Inflammatory macrophage treated with lipopolysaccharide for 1 hour (primary cell): ENCODE data around the gene ZBTB38.

ENCODE experiments used
- DNase-seq, 2 donors: peaks; one replicate each; pipeline ENCODE4 v3.0.0-alpha.2; 2020 to 2022

The ZBTB38 gene

DNA sequence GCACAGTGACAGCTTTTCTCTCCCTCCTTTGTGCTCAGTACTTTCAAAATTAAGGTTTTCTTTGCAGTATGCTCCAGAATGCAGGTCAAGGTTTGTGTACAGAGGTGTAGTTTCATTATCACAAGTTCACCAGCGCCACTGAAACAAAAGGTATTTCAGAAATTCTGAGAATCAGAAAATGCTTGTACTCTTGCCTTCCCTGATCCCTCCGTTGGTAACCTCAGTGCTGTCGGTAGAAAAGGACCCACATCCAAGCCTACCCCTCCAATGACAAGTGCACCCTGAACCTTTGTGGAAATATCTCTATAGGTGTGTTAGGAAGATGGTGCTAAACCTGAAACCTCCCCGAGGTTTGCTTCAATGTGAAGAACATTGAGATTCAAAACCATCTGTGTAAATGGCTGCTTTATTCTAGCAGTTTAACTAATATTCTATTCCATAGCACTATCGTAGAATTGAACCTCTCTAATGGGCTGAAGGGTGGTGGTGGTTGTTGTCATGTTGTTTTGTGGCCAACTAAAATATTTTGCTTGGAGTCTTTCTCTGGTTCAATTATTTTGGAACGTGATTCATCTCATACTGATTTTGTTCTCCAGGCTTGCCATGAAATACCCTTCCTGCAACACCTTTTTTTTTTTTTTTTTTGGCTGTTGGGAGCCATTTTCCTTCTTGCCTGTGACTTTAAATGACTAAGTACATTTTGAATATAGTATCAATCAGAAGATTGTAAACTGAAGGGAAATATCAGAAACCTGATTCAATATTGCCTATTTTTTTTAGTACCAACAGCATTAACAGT, 20.7 kb downstream of the ZBTB38 start:
- DNase-seq = no peak

DNA sequence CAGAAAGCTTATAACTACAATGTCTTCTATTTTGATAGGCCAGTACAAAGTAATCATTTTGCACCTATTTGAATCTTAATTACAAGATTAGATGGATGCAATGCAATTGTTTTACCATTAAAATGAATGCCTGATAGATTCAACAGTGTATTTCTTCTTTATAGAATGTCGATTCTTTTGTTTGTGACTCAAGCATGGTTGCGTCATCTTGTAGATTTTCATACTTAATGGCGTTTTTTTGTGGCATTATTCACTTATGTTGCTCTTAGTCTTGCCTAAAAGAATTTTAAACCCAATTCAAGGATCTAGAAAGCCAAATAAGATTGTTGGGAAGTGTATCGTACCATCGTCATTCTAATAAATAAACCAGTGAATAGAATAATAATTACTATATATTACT, 21.4 kb downstream of the ZBTB38 start:
- peak in 1 of 2 donors; percentile 62 for DNase-seq

DNA sequence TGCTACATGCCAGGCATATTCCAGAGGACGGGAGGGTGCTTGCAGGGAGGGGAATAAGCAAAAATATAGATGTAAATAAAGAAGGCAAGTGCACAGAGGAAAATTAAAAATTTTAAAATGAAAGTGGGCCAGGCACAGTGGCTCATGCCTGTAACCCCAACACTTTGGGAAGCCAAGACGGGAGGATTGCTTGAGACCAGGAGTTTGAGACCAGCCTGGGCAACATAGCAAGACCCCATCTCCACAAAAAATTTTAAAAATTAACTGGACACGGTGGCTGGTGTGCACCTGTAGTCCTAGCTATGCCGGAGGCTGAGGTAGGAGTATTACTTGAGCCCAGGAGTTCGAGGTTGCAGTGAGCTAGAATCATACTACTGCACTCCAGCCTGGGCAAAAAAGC, 22.4 kb downstream of the ZBTB38 start:
- no peak for DNase-seq

DNA sequence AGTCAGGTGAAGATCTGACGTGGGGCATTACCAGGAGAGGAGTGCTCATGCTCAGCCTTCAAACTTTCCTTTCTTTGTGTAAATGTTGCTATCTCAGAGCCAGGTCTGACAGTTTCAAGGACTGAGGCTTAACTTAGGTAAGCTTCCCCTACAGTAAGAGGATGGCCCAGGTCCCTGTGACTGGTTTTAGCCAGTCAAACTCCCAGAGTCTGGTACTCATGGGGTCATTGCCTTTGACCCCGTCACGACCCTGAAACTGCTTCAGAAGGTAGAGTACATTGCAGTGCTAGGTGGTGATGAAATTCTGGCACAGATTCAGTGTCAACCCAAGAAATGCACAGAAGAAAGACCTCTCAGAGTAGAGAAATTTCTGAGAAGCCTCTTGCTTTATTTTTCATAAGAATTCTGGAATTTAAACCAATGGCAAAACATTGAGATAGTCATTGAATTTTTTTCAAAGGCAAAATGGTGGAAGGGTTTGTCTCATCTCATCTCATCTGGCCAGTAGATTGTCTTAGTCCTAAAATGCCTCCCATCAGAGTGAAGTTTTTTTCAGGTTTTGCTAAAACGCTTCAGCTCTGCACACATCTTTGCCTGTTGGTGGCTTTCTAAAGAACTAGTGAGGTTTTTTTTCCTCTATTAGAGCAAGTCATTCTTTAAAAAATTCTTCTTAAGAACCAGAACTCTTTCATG, 23.1 kb downstream of the ZBTB38 start:
- no peak for DNase-seq

GRCh38 chr3:141391991-141392316, 23.6 kb downstream of the ZBTB38 start:
- DNase-seq = no peak

GRCh38 chr3:141392416-141392815, 24.1 kb downstream of the ZBTB38 start:
- DNase-seq = no peak

- no peak for DNase-seq
Observed at GRCh38 chr3:141392897-141393734, 24.8 kb downstream of the ZBTB38 start.

- DNase-seq = no peak
Observed at GRCh38 chr3:141393735-141394076, 25.4 kb downstream of the ZBTB38 start.

GRCh38 chr3:141394560-141394959, 26.3 kb downstream of the ZBTB38 start:
- no peak for DNase-seq

GRCh38 chr3:141395005-141395589, 26.8 kb downstream of the ZBTB38 start:
- DNase-seq = no peak

DNA sequence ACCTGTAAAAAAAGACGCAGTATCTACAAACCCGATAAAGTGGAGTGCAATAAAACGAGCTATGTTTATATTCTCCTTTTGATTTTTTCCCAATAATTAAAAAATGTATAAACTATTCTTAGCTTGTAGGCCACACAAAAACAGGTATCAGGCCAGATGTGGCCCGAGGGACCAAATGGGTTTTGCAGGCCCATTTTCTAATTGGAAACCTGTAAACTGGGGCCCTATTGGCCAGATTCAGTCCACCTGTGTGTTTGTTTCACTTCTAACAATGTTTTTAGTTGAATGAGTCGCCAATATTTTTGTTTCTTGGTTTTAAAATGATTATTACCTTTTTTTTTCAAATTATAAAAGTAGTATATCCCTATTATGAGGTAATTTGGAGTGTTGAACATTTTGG, 29.7 kb downstream of the ZBTB38 start:
- DNase-seq = no peak

- no peak for DNase-seq
Observed at GRCh38 chr3:141399200-141399599, 30.9 kb downstream of the ZBTB38 start.

DNA sequence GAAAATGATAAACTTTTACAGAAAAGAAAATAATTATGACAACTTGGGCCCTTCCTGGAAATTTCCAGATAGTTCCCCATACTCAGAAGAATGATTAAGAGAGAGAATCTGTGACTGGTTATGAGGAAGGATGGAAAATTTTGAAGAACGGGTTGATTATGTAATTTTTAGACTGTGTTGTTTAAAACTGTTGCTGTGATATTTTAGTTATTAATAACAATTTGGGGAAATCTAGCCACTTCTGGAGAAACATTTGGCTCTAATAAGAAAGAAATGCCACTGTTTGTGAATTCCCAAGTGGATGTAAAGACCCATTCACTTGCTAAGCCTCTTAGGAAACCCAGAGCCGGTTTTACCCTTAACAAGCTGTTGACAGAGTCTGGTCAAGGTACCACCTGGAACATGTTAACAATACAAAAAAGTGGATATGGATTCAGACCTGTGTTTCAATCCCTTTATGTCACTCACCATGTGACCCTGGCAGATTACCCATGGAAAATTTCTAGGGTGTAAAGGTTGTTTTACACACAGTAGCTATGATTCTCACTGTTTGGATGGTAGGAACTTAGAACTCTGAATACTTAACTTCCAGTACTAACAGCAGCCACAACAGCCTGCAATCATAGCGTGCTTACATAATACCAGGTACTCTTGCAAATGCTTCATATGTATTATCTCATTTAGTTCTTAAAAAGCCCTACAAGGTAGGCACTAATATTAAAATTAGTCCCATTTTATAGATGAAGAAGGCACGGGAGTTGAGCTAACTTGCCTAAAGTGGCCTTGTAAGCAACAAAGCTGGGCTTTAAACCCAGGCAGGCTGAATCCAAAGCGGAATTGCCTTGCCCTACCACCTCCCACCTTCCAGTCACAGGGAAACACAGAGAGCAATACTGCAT, 32.0 kb downstream of the ZBTB38 start:
- peak; percentile 84 to 90 for DNase-seq

DNA sequence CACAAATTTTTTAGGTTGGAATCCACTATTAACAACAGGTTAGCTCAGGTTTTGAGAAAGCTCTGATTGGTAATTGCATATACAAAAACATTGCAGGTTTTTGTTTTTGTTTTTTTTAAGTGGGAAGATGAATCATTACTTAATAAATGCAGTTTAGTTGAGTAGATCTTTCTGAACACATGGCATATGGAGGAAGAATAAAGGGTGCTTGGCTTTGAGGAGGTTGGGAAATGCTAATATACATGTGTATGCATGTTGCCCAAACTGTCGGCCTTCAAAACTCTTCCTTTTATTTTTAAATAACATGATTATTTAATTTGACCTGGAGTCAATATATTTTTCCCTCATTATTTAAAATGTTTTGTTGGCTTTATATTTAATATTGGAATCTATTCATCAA, 32.8 kb downstream of the ZBTB38 start:
- peak in 1 of 2 donors; percentile 23 for DNase-seq

DNA sequence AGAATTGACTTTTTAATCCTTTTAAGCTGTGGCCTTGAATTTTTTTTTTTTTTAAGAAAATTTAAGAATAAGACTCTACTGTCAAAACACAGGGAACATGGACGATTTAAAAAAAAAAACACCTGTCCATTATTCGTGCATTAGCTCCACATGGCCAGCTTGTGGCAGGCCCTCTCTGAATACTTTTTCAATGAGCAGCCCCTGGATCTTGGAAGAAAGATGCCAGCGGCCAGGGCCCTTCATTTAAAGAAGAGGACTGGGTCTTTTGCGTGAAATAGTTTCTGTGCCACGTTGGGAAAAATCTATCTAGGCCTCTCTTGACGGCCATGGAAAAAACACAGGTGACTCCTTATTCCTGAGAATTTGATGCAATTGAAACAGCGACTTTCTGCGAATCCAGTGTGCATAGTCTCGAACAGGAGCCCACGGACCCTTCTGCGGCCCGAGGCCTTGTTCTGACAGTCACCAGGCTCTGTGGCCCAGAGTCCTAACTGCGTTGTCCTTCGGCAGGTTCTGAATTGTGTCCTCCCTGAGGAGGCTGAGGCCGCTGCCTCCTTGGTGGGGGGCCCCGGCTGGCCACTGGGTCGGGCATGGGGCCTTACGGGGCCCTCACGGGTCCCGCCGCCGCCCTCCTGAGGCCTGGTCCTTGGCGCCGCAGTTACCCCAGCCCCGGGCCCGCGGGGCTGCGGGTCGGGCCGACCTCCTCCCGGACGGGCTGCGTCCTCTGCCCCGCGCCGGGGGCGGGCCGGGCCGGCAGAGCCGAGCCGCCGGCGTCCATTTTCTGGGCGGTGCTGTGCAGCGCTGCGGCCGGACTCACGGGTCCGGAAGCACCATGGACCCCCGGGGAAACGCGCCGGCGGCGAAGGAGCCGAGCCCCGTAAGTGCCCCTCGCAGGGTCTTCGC, 33.5 kb downstream of the ZBTB38 start:
- peak; percentile 43 to 53 for DNase-seq

GRCh38 chr3:141402476-141403171, 34.3 kb downstream of the ZBTB38 start:
- peak; percentile 38 to 65 for DNase-seq

GRCh38 chr3:141403576-141403975, 35.3 kb downstream of the ZBTB38 start:
- no peak for DNase-seq

- no peak for DNase-seq
Observed at GRCh38 chr3:141405025-141405424, 36.7 kb downstream of the ZBTB38 start.

DNA sequence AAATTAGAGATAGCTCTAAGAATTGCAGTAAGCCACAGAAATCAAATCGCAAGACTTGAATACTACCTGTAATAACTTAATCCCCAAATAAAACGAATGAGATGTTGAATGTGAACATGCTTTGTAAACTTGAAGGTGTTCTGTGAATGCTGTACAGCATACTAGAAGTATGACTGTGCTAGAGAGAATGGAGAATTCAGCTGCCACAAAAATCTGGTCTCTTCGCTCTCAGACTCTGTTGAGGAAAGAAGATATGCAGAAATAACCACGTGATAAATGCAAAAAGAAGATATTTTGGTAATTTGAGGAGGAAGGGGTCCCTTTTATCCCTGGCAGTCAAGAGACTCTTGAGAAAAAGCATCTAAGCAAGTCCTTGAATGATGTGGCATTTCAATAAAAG, 37.3 kb downstream of the ZBTB38 start:
- no peak for DNase-seq

- no peak for DNase-seq
Observed at GRCh38 chr3:141406265-141406664, 38.0 kb downstream of the ZBTB38 start.

- no peak for DNase-seq
Observed at GRCh38 chr3:141407047-141407446, 38.7 kb downstream of the ZBTB38 start.
